HG02678 (cell line): ENCODE measurements around the gene SLC12A2.

Experiments used
- ATAC-seq: cut with Tn5 transposase; IDR thresholded peaks from one replicate; pipeline ENCODE4 v1.9.1; 2021; ENCODE audit warnings: mild to moderate bottlenecking, moderate library complexity; ENCODE audit not compliant: unreplicated experiment

The SLC12A2 gene

DNA sequence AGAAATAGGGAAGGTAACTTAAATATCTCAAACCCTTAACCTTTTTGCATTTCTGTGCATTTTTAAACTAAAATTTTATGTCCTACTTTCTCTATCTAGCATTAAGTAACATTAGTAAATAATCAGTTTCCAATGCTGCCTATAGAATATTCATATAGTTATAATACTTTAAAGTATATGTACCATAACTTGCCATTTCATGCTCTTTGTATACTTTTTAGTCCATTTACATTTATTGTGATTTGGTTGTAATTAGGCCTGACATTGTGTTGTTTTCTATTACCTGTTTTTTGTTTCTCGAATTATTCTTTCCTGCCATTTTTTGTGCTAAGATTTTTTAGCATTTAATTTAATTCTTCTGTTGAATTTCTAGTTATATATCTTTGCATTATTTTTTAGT is 13.7 kb downstream of the SLC12A2 start:
- ATAC-seq: no peak

- ATAC-seq: no peak
Measured at GRCh38 chr5:128097781-128098180, 14.2 kb downstream of the SLC12A2 start.

- no peak for ATAC-seq
Measured at GRCh38 chr5:128099944-128100343, 16.4 kb downstream of the SLC12A2 start.

GRCh38 chr5:128100860-128101557 is 17.4 kb downstream of the SLC12A2 start:
- no peak for ATAC-seq

- no peak for ATAC-seq
Measured at GRCh38 chr5:128101676-128102075, 18.1 kb downstream of the SLC12A2 start.

- ATAC-seq: no peak
Measured at GRCh38 chr5:128105203-128105602, 21.6 kb downstream of the SLC12A2 start.

- ATAC-seq: no peak
Measured at GRCh38 chr5:128109138-128109537, 25.6 kb downstream of the SLC12A2 start.

DNA sequence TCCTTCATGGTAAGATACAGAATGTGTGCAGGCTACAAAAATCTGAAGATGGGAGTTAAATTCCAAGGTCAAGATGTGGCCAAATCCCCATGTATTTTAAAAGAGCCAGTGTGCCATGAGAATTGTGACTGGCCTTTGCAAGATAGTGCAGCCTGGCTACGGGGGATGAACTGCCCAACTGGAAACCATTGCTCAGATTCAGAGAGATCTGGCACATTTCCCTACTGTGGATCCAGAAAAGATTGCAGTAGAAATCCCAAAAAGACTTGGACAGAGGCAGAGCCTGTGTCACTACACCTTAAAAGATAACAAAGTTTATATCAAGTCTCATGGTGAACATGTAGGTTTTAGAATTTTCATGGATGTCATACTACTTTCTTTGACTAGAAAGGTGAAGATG is 26.2 kb downstream of the SLC12A2 start:
- ATAC-seq: no peak

DNA sequence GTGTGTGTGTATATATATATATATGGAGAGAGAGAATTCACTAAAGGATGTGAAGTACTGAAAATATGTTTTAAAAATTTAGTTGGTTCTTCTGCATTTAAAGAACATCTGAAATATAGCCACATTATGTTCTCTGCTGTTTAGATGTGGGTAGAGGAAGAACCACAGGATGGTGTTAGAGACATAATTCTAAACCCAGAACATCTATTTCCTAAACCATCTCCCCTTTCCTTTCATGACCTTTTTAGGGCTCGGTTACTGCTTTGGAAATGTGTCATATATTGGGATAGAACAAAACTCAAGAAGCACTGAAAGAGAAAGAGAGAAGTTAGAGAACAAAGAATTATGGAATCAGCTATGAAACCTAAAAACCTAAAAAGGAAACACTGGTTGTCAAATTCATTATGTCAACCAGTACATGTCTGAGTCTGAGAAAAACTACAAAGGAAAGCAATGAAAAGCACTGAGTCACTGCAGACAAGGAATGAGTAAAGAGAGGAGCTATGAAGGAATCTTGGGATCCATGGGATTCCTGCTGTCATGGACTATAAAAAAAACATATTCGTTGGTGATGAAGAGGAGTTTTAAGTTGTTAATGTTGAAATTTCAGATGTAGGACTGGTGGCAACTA is 28.4 kb downstream of the SLC12A2 start:
- no peak for ATAC-seq

- no peak for ATAC-seq
Measured at GRCh38 chr5:128116445-128116844, 32.9 kb downstream of the SLC12A2 start.

- ATAC-seq: no peak
Measured at GRCh38 chr5:128118214-128118613, 34.6 kb downstream of the SLC12A2 start.

- no peak for ATAC-seq
Measured at GRCh38 chr5:128121651-128122050, 38.1 kb downstream of the SLC12A2 start.

DNA sequence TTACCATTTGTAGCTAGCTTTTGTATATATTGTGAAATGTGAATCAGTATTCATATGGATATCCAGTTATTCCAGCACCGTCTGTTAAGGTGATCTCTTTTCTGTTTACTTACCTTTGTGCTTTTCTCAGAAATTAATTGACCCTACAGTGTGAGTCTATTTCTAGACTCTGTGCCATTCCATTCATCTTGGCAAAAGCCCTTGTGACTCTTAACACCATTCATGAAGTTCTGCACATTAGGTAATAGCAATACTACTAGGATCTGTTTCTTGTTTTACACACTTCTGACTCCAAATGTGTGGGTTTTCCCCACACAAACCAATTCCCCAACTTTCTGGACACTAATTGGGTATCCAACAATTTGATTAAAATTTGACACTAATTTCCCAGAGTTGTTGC is 40.4 kb downstream of the SLC12A2 start:
- ATAC-seq: no peak

- no peak for ATAC-seq
Measured at GRCh38 chr5:128126241-128126640, 42.7 kb downstream of the SLC12A2 start.

GRCh38 chr5:128132499-128132898 is 48.9 kb downstream of the SLC12A2 start:
- ATAC-seq: no peak

DNA sequence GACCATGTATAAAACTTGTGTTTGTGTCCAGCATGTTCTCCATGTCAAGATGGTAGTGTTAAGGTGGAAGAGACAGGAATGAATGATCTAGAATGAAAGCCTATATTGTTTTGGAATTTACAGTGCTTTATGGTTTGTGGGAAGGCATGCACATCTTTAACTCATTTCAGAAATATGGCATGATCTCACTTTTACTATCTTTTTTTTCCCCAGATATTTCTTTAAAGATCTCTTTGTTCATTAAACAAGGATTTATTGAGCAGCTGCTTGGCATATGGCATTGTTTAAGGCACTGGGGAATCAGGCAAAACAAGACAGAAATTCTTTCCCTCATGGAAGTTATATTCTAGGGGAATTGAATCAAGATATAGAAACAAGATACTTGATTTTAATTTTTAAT is 51.7 kb downstream of the SLC12A2 start:
- no peak for ATAC-seq

GRCh38 chr5:128143911-128144310 is 60.3 kb downstream of the SLC12A2 start:
- no peak for ATAC-seq

DNA sequence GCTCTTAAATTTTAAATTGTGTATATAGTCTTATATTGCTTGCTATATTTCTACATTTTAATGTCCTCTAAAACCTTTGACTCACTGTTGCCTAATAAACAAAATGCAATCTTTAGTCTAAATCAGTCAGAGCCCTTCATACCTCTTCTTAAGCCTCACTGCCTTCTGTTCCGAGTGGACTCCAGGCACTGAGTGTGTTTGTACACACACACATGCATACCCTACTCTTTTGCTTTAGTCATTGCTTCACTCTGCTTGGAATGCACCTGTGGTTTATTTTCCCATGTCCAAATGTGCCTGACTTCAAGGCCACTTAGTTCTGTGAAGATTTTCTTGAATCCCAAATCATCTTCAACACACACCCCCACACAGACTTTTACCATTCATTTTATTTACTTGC is 60.9 kb downstream of the SLC12A2 start:
- ATAC-seq: no peak

DNA sequence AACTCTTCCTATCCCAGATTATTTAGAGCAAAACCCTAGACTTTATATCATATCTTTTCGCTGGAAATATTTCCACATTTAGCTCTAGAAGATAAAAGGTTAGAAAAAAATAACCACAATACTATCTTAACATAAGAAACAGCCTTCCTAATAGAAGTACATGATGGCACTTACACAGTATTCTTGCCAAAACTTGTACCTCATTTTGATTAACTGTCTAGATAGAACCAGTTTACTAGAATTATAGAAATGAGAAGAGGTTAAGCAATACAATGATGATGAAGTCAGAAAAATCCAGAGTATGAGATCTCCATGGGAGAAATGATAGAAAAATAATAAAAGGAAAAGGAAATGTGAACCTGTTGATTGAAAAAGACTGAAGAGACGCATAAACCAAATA is 63.1 kb downstream of the SLC12A2 start:
- no peak for ATAC-seq

- no peak for ATAC-seq
Measured at GRCh38 chr5:128154943-128155342, 71.4 kb downstream of the SLC12A2 start.

GRCh38 chr5:128155776-128156175 is 72.2 kb downstream of the SLC12A2 start:
- no peak for ATAC-seq

DNA sequence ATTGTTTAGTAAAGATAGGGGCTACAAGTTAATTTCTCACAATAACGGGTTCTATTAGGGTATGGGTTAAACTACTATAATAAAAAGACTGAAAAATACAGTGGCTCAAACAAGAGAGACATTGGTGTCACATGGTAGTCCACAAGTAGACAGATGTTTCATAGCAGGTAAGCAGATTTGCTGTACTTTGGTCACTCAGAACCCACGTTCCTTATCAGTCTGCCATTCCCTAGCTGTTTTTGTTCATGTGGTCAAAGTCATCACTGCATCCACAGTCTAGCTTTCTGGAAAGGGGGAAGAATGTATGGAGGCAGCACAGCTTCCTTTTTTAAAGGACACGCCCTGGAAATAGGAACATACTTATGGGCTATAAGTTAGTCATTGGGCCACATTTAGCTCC is 73.0 kb downstream of the SLC12A2 start:
- ATAC-seq: no peak

DNA sequence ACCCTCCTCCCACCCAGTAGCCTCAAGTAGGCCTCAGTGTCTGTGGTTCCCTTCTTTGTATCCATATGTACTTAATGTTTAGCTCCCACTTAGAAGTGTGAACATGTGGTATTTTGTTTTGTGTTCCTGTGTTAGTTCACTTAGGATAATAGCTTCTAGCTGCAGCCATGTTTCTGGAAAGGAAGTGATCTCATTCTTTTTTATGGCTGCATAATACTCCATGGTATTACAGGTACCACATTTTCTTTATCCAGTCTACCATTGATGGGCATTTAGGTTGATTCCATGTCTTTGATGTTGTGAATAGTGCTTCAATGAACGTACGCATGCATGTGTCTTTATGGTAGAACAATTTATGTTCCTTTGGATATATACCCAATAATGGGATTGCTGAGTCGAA is 74.8 kb downstream of the SLC12A2 start:
- no peak for ATAC-seq
